Trophoblast cell (in vitro differentiated cells and primary cell): Measurements from ENCODE around the gene ZHX3.
A peak's percentile ranks its signal among the peaks of the same experiment; 100 is the strongest.

Experiments
- DNase-seq, 2 donors: peaks; one replicate each; pipeline ENCODE4 v3.0.0-alpha.2; 2016
- H2AFZ ChIP-seq: 2 replicates; pipeline ENCODE4 v1.6.1; 2013; ENCODE audit warnings: low read length, moderate library complexity, mild to moderate bottlenecking; ENCODE audit not compliant: insufficient read depth, poor library complexity
- H2AK5ac ChIP-seq: 2 replicates; pipeline ENCODE4 v1.6.1; 2013; ENCODE audit warnings: mild to moderate bottlenecking, low read length
- H2BK120ac ChIP-seq: 2 replicates; pipeline ENCODE4 v1.6.1; 2013; ENCODE audit warnings: low read length, mild to moderate bottlenecking, moderate library complexity; ENCODE audit not compliant: insufficient read depth, poor library complexity
- H2BK12ac ChIP-seq: 2 replicates; pipeline ENCODE4 v1.6.1; 2013; ENCODE audit warnings: mild to moderate bottlenecking, low read length, moderate library complexity
- H2BK5ac ChIP-seq: 2 replicates; pipeline ENCODE4 v1.6.1; 2013; ENCODE audit warnings: low read length, low read depth, moderate library complexity, mild to moderate bottlenecking; ENCODE audit not compliant: poor library complexity
- H3K14ac ChIP-seq: 2 replicates; pipeline ENCODE4 v1.6.1; 2013; ENCODE audit warnings: mild to moderate bottlenecking, low read length
- H3K18ac ChIP-seq: 2 replicates; pipeline ENCODE4 v1.6.1; 2013; ENCODE audit warnings: mild to moderate bottlenecking, low read length
- H3K23ac ChIP-seq: 2 replicates; pipeline ENCODE4 v1.6.1; 2013; ENCODE audit warnings: low read length
- H3K27ac ChIP-seq: 2 replicates; pipeline ENCODE4 v1.5.1; 2013; ENCODE audit warnings: low read depth, mild to moderate bottlenecking, inconsistent platforms, low read length, moderate library complexity
- H3K27me3 ChIP-seq: 2 replicates; pipeline ENCODE4 v1.6.1; 2013; ENCODE audit warnings: inconsistent platforms, mild to moderate bottlenecking, low read length, moderate library complexity; ENCODE audit not compliant: insufficient read depth
- H3K36me3 ChIP-seq, 2 experiments: 1 replicate in 1 of 2; 2 replicates in 1 of 2; pipeline ENCODE4 v1.6.1; 2013; ENCODE audit warnings: low read length in 2 of 2, mild to moderate bottlenecking in 2 of 2, moderate library complexity in 1 of 2; ENCODE audit not compliant: insufficient read depth in 2 of 2, control insufficient read depth in 1 of 2
- H3K4ac ChIP-seq: 2 replicates; pipeline ENCODE4 v1.6.1; 2013; ENCODE audit warnings: low read depth, mild to moderate bottlenecking, low read length, moderate library complexity
- H3K4me1 ChIP-seq, 2 experiments: 1 replicate in 1 of 2; 2 replicates in 1 of 2; pipeline ENCODE4 v1.6.1; 2013; ENCODE audit warnings: low read length in 2 of 2, mild to moderate bottlenecking in 2 of 2, moderate library complexity in 1 of 2; ENCODE audit not compliant: insufficient read depth in 2 of 2, control insufficient read depth in 1 of 2
- H3K4me2 ChIP-seq: 2 replicates; pipeline ENCODE4 v1.6.1; 2013; ENCODE audit warnings: inconsistent platforms, mild to moderate bottlenecking, low read length, moderate library complexity
- H3K4me3 ChIP-seq: 2 replicates; pipeline ENCODE4 v1.5.1; 2013; ENCODE audit warnings: mild to moderate bottlenecking, low read depth, low read length, inconsistent platforms
- H3K79me1 ChIP-seq: one replicate; pipeline ENCODE4 v1.6.1; 2013; ENCODE audit warnings: low read length
- H3K79me2 ChIP-seq: 2 replicates; pipeline ENCODE4 v1.6.1; 2013; ENCODE audit warnings: low read length, mild to moderate bottlenecking; ENCODE audit not compliant: control insufficient read depth, insufficient read depth, poor library complexity
- H3K9ac ChIP-seq: 2 replicates; pipeline ENCODE4 v1.6.1; 2013; ENCODE audit warnings: mild to moderate bottlenecking, low read length
- H3K9me3 ChIP-seq: 2 replicates; pipeline ENCODE4 v1.6.1; 2013; ENCODE audit warnings: low read depth, mild to moderate bottlenecking, control low read depth, inconsistent platforms, low read length; ENCODE audit not compliant: insufficient read depth
- H4K12ac ChIP-seq: 2 replicates; pipeline ENCODE4 v1.6.1; 2013; ENCODE audit warnings: low read depth, mild to moderate bottlenecking, low read length, moderate library complexity
- H4K8ac ChIP-seq: 2 replicates; pipeline ENCODE4 v1.6.1; 2013; ENCODE audit warnings: low read depth, mild to moderate bottlenecking, low read length, moderate library complexity
- H4K91ac ChIP-seq: one replicate; pipeline ENCODE4 v1.6.1; 2013; ENCODE audit warnings: low read depth, mild to moderate bottlenecking, low read length, moderate library complexity
- WGBS: extraction: QIAGEN DNeasy Blood & Tissue Kit; methylation state at CpG from one replicate; pipeline ENCODE4 v1.1.7; 2013; ENCODE audit warnings: missing lambda C conversion rate; ENCODE audit not compliant: insufficient read length, insufficient coverage; ENCODE audit errors: extremely low coverage; 5-methylcytosine and 5-hydroxymethylcytosine counted together

ZHX3 gene

DNA sequence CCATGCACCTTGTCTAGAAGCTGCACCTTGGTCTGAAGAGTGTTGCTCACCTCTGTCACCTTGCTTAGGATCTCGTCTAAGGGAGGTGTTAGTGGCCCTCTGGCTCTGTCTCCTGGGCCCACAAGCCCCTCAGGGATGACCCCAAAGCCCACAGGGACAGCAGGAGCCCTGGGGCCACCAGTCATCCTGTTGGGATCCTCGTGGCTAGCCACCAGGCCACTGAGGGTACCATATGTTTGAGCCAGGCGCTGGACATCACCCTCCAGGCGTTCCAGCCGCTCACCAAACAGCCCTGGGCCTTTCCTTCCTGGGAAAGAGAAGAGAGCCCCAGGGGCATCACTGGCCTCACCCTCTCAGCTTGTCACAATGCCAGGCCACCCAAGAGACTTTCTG, 45.2 kb upstream of the ZHX3 start:
- no peaks in the 10 kb centered on the region for H3K9me3 ChIP-seq
- H3K4me3 ChIP-seq: no peak overlapping the region
- no CpG with 5 or more reads among the region's 5 CpGs for WGBS

GRCh38 chr20:41361757-41362747, 44.5 kb upstream of the ZHX3 start:
- Histone ChIP-seq H3K23ac (no peak overlapping the region), H2AFZ (no peak overlapping the region), H3K36me3 (no peaks in the 10 kb centered on the region), H3K18ac (no peak overlapping the region), H3K4ac (no peak overlapping the region), H2BK12ac (no peak overlapping the region), H2BK5ac (no peak overlapping the region), H3K79me1 (no peaks in the 10 kb centered on the region), H3K9ac (no peak overlapping the region), H3K14ac (no peak overlapping the region), H3K79me2 (no peaks in the 10 kb centered on the region), H2AK5ac (no peak overlapping the region), H2BK120ac (no peak overlapping the region), H3K4me3 (no peak overlapping the region), H3K27ac (no peak overlapping the region), H3K4me2 (no peak overlapping the region), H3K27me3 (peaks cover 26% of the 10 kb centered on the region), H3K9me3 (no peaks in the 10 kb centered on the region), H4K12ac (no peak overlapping the region), H4K8ac (no peak overlapping the region), H3K4me1 (peaks cover 0 to 7% of the 10 kb centered on the region in 2 experiments), H4K91ac (no peak overlapping the region)
- no CpG with 5 or more reads among the region's 45 CpGs for WGBS
- DNase-seq: no peak

More for the DNA sequence above, 45.2 kb upstream of the ZHX3 start:
- H3K79me1 ChIP-seq: no peaks in the 10 kb centered on the region
- peaks cover 33% of the 10 kb centered on the region for H3K27me3 ChIP-seq
- H3K18ac ChIP-seq: no peak overlapping the region
- H3K27ac ChIP-seq: no peak overlapping the region
- no peak overlapping the region for H2BK5ac ChIP-seq
- H3K36me3 ChIP-seq: no peaks in the 10 kb centered on the region
- H3K4me1 ChIP-seq: peaks cover 0 to 7% of the 10 kb centered on the region in 2 experiments
- H2BK12ac ChIP-seq: no peak overlapping the region
- DNase-seq: peak in 1 of 2 donors; percentile 7
- H3K4me2 ChIP-seq: no peak overlapping the region
- H2AK5ac ChIP-seq: no peak overlapping the region
- H4K91ac ChIP-seq: no peak overlapping the region
- no peak overlapping the region for H3K4ac ChIP-seq
- no peak overlapping the region for H2BK120ac ChIP-seq
- H2AFZ ChIP-seq: no peak overlapping the region
- H4K12ac ChIP-seq: no peak overlapping the region
- H4K8ac ChIP-seq: no peak overlapping the region
- no peak overlapping the region for H3K9ac ChIP-seq
- H3K79me2 ChIP-seq: no peaks in the 10 kb centered on the region
- no peak overlapping the region for H3K23ac ChIP-seq
- no peak overlapping the region for H3K14ac ChIP-seq

DNA sequence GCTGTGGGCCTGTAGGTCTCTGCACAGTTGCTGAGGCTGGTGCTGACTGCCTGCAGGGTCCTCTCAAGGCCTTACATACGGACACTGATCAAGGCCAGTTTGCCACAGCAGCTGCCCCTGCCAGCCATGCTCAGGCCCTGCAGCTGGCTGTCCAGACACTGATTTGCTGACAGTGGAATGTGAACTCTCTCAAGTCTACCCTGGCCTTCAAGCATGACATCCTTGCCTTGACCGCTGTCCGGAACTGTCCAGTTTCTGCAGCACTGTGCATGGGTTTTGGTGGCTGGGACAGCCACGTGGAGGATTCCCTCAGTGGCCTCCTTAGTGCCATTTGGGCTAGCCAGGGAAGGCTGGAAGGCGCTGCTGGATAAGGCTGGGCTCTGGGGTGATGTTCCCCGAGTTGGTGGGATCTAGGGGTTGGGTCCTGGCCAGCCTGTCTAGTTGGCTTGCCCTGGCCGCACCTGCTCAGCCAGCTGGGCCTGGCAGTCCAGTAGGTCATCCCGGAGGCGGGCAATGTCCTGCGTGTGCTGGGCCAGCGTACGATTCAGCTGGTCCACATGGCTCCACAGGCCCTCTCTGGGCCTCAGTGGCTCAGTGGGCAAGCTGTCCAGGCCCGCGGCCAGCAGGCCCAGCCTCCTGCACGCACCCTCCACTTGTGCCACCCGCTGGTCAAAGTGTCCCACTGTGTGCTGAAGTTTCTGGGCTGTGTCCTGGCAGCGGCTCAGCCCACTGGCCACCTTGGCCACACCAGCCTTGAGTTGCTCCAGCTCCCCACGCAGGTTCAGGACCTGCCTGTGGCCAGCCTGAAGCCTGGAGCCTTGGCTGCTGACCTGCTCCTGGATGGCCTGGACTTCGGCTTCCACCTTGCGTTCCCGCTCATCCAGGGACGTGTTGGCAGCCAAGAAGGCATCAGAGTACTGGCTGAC, 43.6 kb upstream of the ZHX3 start:
- Histone ChIP-seq H3K36me3 (no peaks in the 10 kb centered on the region), H2AK5ac (no peak overlapping the region), H3K79me1 (no peaks in the 10 kb centered on the region), H2BK12ac (no peak overlapping the region), H3K14ac (no peak overlapping the region), H4K12ac (no peak overlapping the region), H3K23ac (no peak overlapping the region), H3K27ac (no peak overlapping the region), H2BK5ac (no peak overlapping the region), H3K4me2 (no peak overlapping the region), H3K27me3 (peaks cover 17% of the 10 kb centered on the region), H3K18ac (no peak overlapping the region), H3K4me1 (peaks cover 0 to 2% of the 10 kb centered on the region in 2 experiments), H4K8ac (no peak overlapping the region), H3K4me3 (no peak overlapping the region), H4K91ac (no peak overlapping the region), H3K79me2 (no peaks in the 10 kb centered on the region), H3K9ac (no peak overlapping the region), H3K9me3 (no peaks in the 10 kb centered on the region), H2AFZ (no peak overlapping the region), H3K4ac (no peak overlapping the region), H2BK120ac (no peak overlapping the region)
- no peak for DNase-seq
- no CpG with 5 or more reads among the region's 22 CpGs for WGBS

DNA sequence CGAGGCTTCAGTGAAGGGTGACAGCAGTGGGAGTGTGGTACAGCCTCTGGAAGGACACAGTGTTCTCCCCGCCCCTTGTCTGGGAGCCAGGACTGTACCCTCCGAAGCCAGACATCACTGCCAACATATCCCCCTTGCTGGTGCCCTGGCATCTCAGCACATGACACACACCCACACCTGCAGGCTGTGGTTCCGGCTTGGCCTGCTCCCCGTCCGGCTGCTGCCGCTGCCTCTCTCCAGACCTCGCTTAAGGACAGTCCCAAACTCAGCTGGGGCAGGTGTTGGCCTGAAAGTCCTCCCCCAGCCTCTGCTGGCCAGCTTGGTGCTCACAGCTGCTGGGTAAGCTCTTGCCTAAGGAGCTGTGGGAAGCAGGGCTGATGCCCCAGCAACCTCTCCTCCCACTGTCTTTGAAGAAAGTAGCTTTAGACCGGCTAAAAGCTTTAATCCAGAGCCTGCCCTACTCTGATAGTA, 42.0 kb upstream of the ZHX3 start:
- Histone ChIP-seq H2BK5ac (no peak overlapping the region), H3K79me1 (no peaks in the 10 kb centered on the region), H2BK120ac (no peak overlapping the region), H2AFZ (no peak overlapping the region), H3K9me3 (no peaks in the 10 kb centered on the region), H4K8ac (no peak overlapping the region), H3K79me2 (no peaks in the 10 kb centered on the region), H4K12ac (no peak overlapping the region), H3K4ac (no peak overlapping the region), H2BK12ac (no peak overlapping the region), H3K4me1 (no peaks in the 10 kb centered on the region), H4K91ac (no peak overlapping the region), H3K23ac (no peak overlapping the region), H3K9ac (no peak overlapping the region), H3K4me2 (no peak overlapping the region), H3K27me3 (peaks cover 3% of the 10 kb centered on the region), H3K18ac (no peak overlapping the region), H3K36me3 (no peaks in the 10 kb centered on the region), H3K14ac (no peak overlapping the region), H2AK5ac (no peak overlapping the region), H3K4me3 (no peak overlapping the region), H3K27ac (no peak overlapping the region)
- no CpG with 5 or more reads among the region's 9 CpGs for WGBS
- DNase-seq: no peak
